WTC11 (cell line): ENCODE results near the gene SVEP1. TPM values are rescaled to one million over a fixed set of nuclear protein-coding genes. Genes with fewer than 3 reads are reported as not detected.

Experiments used
- ATAC-seq: fragments of 200-7000 bp; cut with Tn5 transposase; 2 replicates; pipeline ENCODE4 v1.10.0; 2021; ENCODE audit warnings: mild to moderate bottlenecking, moderate library complexity
- CTCF ChIA-PET: fragments of 300-600 bp; sonication (Branson Sonifier 250); formaldehyde crosslinking; loops from one replicate; lab custom pipeline; 2021; ENCODE audit warnings: antibody characterized with exemption; lab: Charles Lee
- POLR2A ChIA-PET: fragments of 350-600 bp; sonication (Branson Sonifier 250); formaldehyde crosslinking; loops from one replicate; lab custom pipeline; 2021; ENCODE audit warnings: antibody characterized with exemption; lab: Charles Lee
- DNase-seq: peaks from one replicate; pipeline ENCODE4 v3.0.0; 2021; ENCODE audit warnings: low spot score
- H3K27ac Mint-ChIP-seq: 2 replicates; pipeline ENCODE4 v1.8.0; 2021; ENCODE audit warnings: mixed read lengths
- H3K27me3 Mint-ChIP-seq: 2 replicates; pipeline ENCODE4 v1.8.0; 2021; ENCODE audit warnings: low read depth, mild to moderate bottlenecking, moderate library complexity, mixed read lengths
- H3K36me3 Mint-ChIP-seq: 2 replicates; pipeline ENCODE4 v1.8.0; 2021; ENCODE audit warnings: mixed read lengths
- H3K4me1 Mint-ChIP-seq: 2 replicates; pipeline ENCODE4 v1.8.0; 2022; ENCODE audit warnings: mixed read lengths
- H3K4me3 Mint-ChIP-seq: 2 replicates; pipeline ENCODE4 v1.8.0; 2021; ENCODE audit warnings: mild to moderate bottlenecking, moderate library complexity, mixed read lengths
- H3K9me3 Mint-ChIP-seq: 2 replicates; pipeline ENCODE4 v1.8.0; 2021; ENCODE audit warnings: mixed read lengths
- EMX1 ChIP-seq: fragments of 250-450 bp; sonication (Bioruptor Pico); IDR thresholded peaks from 2 replicates; pipeline ENCODE4 v1.8.0; 2021; ENCODE audit warnings: mild to moderate bottlenecking
- FOXK1 ChIP-seq: sonication (generic); formaldehyde crosslinking; IDR thresholded peaks from 2 replicates; pipeline ENCODE4 v1.8.0; 2022; ENCODE audit warnings: mild to moderate bottlenecking, moderate library complexity, missing genetic modification reagents
- HMGA2 ChIP-seq: fragments of 250-450 bp; sonication (Bioruptor Pico); IDR thresholded peaks from 2 replicates; pipeline ENCODE4 v1.4.0; 2021; ENCODE audit warnings: mild to moderate bottlenecking, moderate library complexity
- MYBL2 ChIP-seq: sonication (generic); formaldehyde crosslinking; IDR thresholded peaks from 2 replicates; pipeline ENCODE4 v1.8.1; 2023; ENCODE audit warnings: mild to moderate bottlenecking, moderate library complexity, missing genetic modification reagents
- NR1H2 ChIP-seq: sonication (generic); formaldehyde crosslinking; IDR thresholded peaks from 2 replicates; pipeline ENCODE4 v1.9.0; 2021; ENCODE audit warnings: mild to moderate bottlenecking, moderate library complexity, missing genetic modification reagents
- NR2C2 ChIP-seq: sonication (generic); formaldehyde crosslinking; IDR thresholded peaks from 2 replicates; pipeline ENCODE4 v1.8.0; 2022; ENCODE audit warnings: mild to moderate bottlenecking, missing genetic modification reagents
- RELA ChIP-seq: sonication (generic); formaldehyde crosslinking; IDR thresholded peaks from 2 replicates; pipeline ENCODE4 v1.8.1; 2022; ENCODE audit warnings: missing genetic modification reagents, mild to moderate bottlenecking, borderline replicate concordance
- SP1 ChIP-seq: sonication (generic); formaldehyde crosslinking; conservative IDR thresholded peaks from 2 replicates; pipeline ENCODE4 v1.8.1; 2022; ENCODE audit warnings: missing genetic modification reagents
- TEAD1 ChIP-seq: sonication (generic); formaldehyde crosslinking; IDR thresholded peaks from 2 replicates; pipeline ENCODE4 v1.8.0; 2022; ENCODE audit warnings: mild to moderate bottlenecking, missing genetic modification reagents
- TEAD4 ChIP-seq: sonication (generic); formaldehyde crosslinking; IDR thresholded peaks from 2 replicates; pipeline ENCODE4 v1.8.0; 2022; ENCODE audit warnings: mild to moderate bottlenecking, missing genetic modification reagents
- ZNF232 ChIP-seq: sonication (generic); formaldehyde crosslinking; IDR thresholded peaks from 2 replicates; pipeline ENCODE4 v1.8.0; 2022; ENCODE audit warnings: mild to moderate bottlenecking, missing genetic modification reagents
- ZNF396 ChIP-seq: fragments of 250-450 bp; sonication (Bioruptor Pico); IDR thresholded peaks from 2 replicates; pipeline ENCODE4 v1.8.0; 2021; ENCODE audit warnings: mild to moderate bottlenecking, moderate library complexity, borderline replicate concordance
- ZNF416 ChIP-seq: fragments of 250-450 bp; sonication (Bioruptor Pico); IDR thresholded peaks from 2 replicates; pipeline ENCODE4 v1.9.0; 2021; ENCODE audit warnings: mild to moderate bottlenecking, inconsistent platforms
- ZNF423 ChIP-seq: fragments of 250-450 bp; sonication (Bioruptor Pico); IDR thresholded peaks from 2 replicates; pipeline ENCODE4 v2.1.2; 2022; ENCODE audit warnings: mild to moderate bottlenecking, moderate library complexity
- total RNA-seq: library from RNA; stranded (reverse); gene quantifications from 3 replicates; pipeline ENCODE4 v1.2.3, GENCODE V29; 2021
- TF ChIP-seq, protein P1 (sequence below): sonication (generic); formaldehyde crosslinking; IDR thresholded peaks from 2 replicates; pipeline ENCODE4 v1.8.1; 2023; ENCODE audit warnings: mild to moderate bottlenecking, moderate library complexity, missing genetic modification reagents
- TF ChIP-seq, protein P2 (sequence below): fragments of 250-450 bp; sonication (Bioruptor Pico); IDR thresholded peaks from 2 replicates; pipeline ENCODE4 v1.8.0; 2021; ENCODE audit warnings: mild to moderate bottlenecking
- TF ChIP-seq, protein P3 (sequence below): fragments of 250-450 bp; sonication (Bioruptor Pico); IDR thresholded peaks from 2 replicates; pipeline ENCODE4 v1.9.0; 2021; ENCODE audit warnings: mild to moderate bottlenecking, borderline replicate concordance
- TF ChIP-seq, protein P4 (sequence below): sonication (generic); formaldehyde crosslinking; IDR thresholded peaks from 2 replicates; pipeline ENCODE4 v1.8.0; 2023; ENCODE audit warnings: missing genetic modification reagents
- TF ChIP-seq, protein P5 (sequence below): fragments of 200-600 bp; IDR thresholded peaks from 2 replicates; pipeline ENCODE4 v1.8.0; 2022; ENCODE audit warnings: antibody characterized with exemption
- TF ChIP-seq, protein P6 (sequence below): fragments of 250-450 bp; sonication (Bioruptor Pico); IDR thresholded peaks from 2 replicates; pipeline ENCODE4 v1.9.0; 2021; ENCODE audit warnings: moderate library complexity, mild to moderate bottlenecking, inconsistent platforms, borderline replicate concordance
- TF ChIP-seq, protein P7 (sequence below): sonication (generic); formaldehyde crosslinking; conservative IDR thresholded peaks from 2 replicates; pipeline ENCODE4 v1.8.1; 2022; ENCODE audit warnings: mild to moderate bottlenecking, missing genetic modification reagents

SVEP1 gene
- total RNA-seq, 1 experiment from 2014 or later: 0.74 TPM

DNA sequence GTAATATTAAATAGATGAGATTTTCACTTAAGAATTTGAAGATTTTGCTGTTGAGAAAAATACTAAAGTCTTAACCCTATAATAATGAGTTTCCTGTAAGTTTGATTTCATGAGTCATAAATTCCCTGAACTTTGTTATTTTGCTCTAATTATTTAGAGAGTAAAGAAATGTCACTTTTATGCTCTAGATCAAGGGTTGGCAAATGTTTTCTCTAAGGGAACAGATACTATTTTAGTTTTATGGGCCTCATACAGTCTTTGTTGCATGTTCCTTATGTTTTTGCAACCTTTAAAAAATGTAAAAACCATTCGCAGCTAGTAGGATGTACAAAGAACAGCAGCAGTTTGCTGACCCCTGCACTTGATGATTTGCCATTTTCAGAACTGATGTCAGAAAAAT lies 241.4 kb downstream of the SVEP1 start:
- CTCF ChIA-PET: interaction anchor here (1.9 kb wide), 1 partner anchor 155 kb away, joined by 4 read pairs; no protein-coding TSS in a partner anchor
- Mint-ChIP-seq H3K36me3 (no peaks in the 10 kb centered on the region), H3K4me3 (no peak overlapping the region), H3K27ac (no peak overlapping the region), H3K4me1 (no peaks in the 10 kb centered on the region), H3K9me3 (no peaks in the 10 kb centered on the region), H3K27me3 (no peaks in the 10 kb centered on the region)
- no peak for TF ChIP-seq SP1
- no peak for ATAC-seq
- POLR2A ChIA-PET: no interaction called here
- DNase-seq: no peak

DNA sequence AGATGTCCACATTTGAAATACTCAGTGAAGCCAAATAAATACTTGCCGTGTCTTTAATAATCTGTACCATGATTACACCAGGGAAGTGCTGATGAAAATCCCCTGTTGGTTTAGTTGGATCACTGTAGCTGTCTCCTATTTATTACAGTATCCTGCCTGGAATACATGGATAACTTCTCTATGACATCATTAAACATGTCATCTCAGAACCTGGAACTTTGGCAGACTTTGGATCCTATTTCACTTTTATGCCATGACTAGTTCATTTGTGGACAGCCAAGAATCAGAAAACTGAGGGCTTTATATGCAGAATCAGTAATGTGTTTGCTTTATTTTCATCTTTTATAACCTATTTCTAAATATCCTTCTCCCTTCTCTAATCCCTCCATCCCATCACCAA lies 241.8 kb downstream of the SVEP1 start, which contains the start of gene TXNDC8:
Gene TXNDC8, minus strand, starts transcription at position 137 of the 400 bp plus-strand sequence.
- Mint-ChIP-seq H3K36me3 (no peaks in the 10 kb centered on the region), H3K4me1 (no peaks in the 10 kb centered on the region), H3K27me3 (no peaks in the 10 kb centered on the region), H3K27ac (no peak within 1 kb of the TSS), H3K4me3 (no peak within 1 kb of the TSS), H3K9me3 (no peaks in the 10 kb centered on the region)
- TF ChIP-seq HMGA2 (no peak), TEAD1 (CRISPR knock-in tag) (no peak), ZNF232 (CRISPR knock-in tag) (no peak), EMX1 (no peak), MYBL2 (CRISPR knock-in tag) (no peak), TEAD4 (CRISPR knock-in tag) (no peak), ZNF423 (no peak), ZNF396 (CRISPR knock-in tag) (no peak), RELA (CRISPR knock-in tag) (no peak), NR1H2 (CRISPR knock-in tag) (no peak), ZNF416 (CRISPR knock-in tag) (no peak), FOXK1 (no peak), NR2C2 (CRISPR knock-in tag) (no peak)
- TF ChIP-seq, protein P1, sequence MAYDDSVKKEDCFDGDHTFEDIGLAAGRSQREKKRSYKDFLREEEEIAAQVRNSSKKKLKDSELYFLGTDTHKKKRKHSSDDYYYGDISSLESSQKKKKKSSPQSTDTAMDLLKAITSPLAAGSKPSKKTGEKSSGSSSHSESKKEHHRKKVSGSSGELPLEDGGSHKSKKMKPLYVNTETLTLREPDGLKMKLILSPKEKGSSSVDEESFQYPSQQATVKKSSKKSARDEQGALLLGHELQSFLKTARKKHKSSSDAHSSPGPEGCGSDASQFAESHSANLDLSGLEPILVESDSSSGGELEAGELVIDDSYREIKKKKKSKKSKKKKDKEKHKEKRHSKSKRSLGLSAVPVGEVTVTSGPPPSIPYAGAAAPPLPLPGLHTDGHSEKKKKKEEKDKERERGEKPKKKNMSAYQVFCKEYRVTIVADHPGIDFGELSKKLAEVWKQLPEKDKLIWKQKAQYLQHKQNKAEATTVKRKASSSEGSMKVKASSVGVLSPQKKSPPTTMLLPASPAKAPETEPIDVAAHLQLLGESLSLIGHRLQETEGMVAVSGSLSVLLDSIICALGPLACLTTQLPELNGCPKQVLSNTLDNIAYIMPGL (CRISPR knock-in tag): no peak
- TF ChIP-seq, protein P2, sequence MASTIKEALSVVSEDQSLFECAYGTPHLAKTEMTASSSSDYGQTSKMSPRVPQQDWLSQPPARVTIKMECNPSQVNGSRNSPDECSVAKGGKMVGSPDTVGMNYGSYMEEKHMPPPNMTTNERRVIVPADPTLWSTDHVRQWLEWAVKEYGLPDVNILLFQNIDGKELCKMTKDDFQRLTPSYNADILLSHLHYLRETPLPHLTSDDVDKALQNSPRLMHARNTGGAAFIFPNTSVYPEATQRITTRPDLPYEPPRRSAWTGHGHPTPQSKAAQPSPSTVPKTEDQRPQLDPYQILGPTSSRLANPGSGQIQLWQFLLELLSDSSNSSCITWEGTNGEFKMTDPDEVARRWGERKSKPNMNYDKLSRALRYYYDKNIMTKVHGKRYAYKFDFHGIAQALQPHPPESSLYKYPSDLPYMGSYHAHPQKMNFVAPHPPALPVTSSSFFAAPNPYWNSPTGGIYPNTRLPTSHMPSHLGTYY: no peak
- TF ChIP-seq, protein P3, sequence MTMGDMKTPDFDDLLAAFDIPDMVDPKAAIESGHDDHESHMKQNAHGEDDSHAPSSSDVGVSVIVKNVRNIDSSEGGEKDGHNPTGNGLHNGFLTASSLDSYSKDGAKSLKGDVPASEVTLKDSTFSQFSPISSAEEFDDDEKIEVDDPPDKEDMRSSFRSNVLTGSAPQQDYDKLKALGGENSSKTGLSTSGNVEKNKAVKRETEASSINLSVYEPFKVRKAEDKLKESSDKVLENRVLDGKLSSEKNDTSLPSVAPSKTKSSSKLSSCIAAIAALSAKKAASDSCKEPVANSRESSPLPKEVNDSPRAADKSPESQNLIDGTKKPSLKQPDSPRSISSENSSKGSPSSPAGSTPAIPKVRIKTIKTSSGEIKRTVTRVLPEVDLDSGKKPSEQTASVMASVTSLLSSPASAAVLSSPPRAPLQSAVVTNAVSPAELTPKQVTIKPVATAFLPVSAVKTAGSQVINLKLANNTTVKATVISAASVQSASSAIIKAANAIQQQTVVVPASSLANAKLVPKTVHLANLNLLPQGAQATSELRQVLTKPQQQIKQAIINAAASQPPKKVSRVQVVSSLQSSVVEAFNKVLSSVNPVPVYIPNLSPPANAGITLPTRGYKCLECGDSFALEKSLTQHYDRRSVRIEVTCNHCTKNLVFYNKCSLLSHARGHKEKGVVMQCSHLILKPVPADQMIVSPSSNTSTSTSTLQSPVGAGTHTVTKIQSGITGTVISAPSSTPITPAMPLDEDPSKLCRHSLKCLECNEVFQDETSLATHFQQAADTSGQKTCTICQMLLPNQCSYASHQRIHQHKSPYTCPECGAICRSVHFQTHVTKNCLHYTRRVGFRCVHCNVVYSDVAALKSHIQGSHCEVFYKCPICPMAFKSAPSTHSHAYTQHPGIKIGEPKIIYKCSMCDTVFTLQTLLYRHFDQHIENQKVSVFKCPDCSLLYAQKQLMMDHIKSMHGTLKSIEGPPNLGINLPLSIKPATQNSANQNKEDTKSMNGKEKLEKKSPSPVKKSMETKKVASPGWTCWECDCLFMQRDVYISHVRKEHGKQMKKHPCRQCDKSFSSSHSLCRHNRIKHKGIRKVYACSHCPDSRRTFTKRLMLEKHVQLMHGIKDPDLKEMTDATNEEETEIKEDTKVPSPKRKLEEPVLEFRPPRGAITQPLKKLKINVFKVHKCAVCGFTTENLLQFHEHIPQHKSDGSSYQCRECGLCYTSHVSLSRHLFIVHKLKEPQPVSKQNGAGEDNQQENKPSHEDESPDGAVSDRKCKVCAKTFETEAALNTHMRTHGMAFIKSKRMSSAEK (CRISPR knock-in tag): no peak
- TF ChIP-seq, protein P4, sequence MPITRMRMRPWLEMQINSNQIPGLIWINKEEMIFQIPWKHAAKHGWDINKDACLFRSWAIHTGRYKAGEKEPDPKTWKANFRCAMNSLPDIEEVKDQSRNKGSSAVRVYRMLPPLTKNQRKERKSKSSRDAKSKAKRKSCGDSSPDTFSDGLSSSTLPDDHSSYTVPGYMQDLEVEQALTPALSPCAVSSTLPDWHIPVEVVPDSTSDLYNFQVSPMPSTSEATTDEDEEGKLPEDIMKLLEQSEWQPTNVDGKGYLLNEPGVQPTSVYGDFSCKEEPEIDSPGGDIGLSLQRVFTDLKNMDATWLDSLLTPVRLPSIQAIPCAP (CRISPR knock-in tag): no peak
- TF ChIP-seq, protein P5, sequence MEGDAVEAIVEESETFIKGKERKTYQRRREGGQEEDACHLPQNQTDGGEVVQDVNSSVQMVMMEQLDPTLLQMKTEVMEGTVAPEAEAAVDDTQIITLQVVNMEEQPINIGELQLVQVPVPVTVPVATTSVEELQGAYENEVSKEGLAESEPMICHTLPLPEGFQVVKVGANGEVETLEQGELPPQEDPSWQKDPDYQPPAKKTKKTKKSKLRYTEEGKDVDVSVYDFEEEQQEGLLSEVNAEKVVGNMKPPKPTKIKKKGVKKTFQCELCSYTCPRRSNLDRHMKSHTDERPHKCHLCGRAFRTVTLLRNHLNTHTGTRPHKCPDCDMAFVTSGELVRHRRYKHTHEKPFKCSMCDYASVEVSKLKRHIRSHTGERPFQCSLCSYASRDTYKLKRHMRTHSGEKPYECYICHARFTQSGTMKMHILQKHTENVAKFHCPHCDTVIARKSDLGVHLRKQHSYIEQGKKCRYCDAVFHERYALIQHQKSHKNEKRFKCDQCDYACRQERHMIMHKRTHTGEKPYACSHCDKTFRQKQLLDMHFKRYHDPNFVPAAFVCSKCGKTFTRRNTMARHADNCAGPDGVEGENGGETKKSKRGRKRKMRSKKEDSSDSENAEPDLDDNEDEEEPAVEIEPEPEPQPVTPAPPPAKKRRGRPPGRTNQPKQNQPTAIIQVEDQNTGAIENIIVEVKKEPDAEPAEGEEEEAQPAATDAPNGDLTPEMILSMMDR: no peak
- TF ChIP-seq, protein P6, sequence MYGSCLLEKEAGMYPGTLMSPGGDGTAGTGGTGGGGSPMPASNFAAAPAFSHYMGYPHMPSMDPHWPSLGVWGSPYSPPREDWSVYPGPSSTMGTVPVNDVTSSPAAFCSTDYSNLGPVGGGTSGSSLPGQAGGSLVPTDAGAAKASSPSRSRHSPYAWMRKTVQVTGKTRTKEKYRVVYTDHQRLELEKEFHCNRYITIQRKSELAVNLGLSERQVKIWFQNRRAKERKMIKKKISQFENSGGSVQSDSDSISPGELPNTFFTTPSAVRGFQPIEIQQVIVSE (CRISPR knock-in tag): no peak
- TF ChIP-seq, protein P7, sequence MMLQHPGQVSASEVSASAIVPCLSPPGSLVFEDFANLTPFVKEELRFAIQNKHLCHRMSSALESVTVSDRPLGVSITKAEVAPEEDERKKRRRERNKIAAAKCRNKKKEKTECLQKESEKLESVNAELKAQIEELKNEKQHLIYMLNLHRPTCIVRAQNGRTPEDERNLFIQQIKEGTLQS (CRISPR knock-in tag): no peak
- no peak for DNase-seq
- CTCF ChIA-PET: interaction anchor here (1.9 kb wide), 1 partner anchor 154 kb away, joined by 4 read pairs; no protein-coding TSS in a partner anchor
- POLR2A ChIA-PET: no interaction called here
- ATAC-seq: no peak
